GM19468 (cell line): ENCODE data around the gene GNGT1.

Source experiments
- ATAC-seq: cut with Tn5 transposase; IDR thresholded peaks from one replicate; pipeline ENCODE4 v1.9.1; 2021; ENCODE audit warnings: mild to moderate bottlenecking, moderate library complexity, moderate number of reproducible peaks; ENCODE audit not compliant: unreplicated experiment; ENCODE audit errors: extremely low read depth

The GNGT1 gene

DNA sequence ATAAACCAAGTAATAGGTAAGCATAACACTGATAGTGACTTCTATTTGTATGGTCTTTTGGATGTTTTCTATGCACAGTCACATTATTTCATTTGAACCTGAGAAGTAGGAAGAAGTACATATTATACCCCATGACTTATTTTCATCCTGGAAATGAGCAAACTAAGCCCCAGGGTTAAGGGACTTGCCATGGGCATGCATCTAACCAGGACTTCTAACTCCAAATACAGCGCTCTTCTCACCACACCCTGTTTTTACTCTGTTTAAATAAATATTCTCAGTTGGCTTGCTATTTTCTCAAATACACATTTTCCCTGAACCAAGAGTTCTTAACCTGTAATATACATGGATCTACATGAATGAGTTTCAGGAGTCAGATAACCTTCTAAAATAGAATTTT is 31.5 kb downstream of the GNGT1 start:
- no peak for ATAC-seq

DNA sequence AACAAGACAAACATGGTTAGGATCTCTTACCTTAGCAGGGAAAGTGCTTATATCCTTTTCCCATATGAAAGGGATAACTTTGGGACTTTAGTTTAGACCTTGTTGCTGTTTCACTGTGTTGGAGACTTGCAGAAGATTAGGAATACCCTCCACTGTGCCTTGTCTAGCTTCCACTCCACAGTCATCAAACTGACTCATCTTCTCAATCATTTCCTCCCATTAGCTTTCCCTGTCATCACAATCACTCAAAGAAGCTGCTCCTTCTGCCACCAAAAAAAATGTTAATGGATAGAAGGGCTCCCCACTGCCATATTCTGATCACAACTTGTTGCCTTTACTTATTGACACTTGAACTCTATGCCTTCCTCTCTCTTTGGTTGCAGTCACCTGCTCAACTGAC is 31.9 kb downstream of the GNGT1 start:
- ATAC-seq = no peak

DNA sequence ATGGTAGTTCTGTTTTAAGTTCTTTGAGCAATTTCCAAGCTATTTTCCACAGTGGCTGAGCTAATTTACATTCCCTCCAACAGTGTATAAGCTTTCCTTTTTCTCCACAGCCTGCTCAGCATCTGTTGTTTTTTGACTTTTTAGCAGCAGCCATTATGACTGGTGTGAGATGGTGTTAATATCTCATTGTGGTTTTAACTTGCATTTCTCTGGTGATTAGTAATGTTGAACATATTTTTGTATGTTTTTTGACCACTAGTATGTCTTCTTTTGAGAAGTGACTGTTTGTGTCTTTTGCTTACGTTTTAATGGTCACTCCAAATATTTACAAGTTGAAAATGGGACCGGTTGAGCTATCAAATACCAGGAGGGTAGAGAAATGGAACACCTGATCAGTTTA is 35.6 kb downstream of the GNGT1 start:
- ATAC-seq = no peak

DNA sequence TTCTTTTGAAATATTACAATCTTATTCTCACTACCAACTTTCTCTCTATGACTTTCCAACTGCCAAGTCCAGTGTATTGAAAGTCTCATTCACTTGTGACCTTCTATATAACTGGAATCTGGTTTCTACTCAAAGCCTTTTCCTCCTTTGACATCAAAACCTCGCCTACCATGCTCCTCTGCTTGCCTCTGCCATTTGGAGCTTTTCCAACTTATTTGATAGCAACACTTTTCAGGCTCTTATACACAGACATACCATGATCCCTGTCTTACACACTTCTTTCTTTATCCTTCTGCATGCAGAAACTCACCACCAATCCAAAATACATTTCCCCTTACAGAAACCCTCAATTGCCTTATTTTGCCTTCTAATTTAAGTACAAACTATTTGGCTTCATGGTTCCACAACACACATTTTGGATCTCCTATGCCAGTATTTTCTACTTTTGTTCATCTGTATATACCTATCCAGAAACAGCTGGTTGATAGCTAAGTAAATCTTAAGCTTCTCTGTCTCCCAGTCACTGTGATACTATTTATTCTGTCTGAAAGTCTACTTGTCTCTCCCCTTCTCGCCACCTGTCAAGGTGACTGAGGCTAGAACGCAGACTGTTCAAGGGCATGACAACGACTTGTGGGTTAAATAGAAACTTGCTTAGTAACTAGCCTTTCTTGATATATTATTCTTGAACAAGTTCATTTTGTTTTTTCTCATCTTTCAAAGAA is 37.6 kb downstream of the GNGT1 start:
- no peak for ATAC-seq

DNA sequence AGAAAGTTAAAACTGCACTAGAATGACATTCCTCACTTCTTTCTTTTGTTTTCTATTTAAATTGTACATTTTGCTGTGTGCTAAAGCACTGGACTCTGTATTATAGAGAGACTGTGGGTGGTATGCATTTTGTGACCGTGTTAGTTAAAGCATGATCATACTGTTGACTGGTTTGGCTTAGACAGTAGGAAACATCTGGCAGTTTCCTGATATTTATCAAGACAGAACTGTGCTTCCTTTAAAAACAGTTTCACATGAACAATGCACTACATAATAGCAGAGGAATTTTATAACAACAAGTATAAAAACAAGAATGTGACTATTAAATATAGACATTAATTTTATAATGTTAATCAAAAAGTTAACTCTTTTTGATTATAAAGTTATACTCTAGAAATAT is 38.3 kb downstream of the GNGT1 start:
- ATAC-seq = no peak

DNA sequence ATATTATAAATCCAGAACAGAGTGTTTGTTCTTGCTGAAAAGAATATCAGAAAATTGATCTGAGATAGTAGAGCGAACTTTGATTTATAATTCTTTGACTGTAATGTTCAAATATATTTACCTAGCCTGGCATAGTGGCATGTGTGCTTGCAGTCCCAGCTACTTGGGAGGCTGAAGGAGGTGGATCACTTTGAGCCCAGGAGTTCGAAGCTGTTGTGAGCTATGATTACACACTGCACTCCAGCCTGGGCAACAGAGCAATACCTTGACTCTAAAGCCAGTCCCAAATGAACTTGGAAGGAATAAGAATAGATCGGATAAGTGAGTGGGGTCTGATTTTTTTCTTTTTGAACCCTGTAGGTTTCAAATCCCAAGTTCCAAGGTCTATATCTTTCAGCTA is 38.7 kb downstream of the GNGT1 start:
- no peak for ATAC-seq

DNA sequence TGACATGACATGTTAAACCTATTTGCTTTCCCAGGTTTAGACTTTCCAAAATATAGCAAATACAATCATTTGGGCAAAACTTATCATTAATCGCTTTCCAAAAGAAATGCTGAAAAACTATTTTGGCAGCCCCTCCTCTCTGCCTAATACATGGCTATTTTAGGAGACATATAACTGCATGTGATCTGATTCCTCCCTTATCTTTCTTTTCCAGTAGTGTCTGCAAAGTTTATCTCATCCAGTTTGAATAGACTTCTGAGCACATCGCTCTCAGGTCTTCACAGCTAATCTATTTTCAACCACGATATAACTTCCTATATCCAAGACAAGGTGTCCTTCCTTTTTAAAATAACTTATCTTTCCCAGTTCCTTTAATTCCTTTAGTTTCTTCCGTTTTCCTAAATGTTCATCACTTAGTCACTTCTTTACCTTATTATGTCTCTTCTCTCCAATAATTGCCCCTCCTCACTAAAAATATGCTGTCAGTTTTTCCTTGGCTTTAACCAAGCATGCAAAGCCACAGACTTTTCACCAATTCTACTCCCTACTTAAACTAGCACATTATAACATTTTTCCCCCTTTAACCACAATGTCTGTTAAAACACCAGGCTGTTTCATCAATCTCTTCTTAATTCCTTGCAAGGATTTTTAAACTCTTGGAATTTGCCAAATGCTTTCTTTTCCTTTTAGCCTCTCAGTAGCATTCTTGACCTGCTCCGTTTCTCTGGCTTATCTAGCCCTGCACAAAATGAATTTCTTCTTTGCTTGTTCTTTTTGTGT is 39.6 kb downstream of the GNGT1 start:
- ATAC-seq = no peak

DNA sequence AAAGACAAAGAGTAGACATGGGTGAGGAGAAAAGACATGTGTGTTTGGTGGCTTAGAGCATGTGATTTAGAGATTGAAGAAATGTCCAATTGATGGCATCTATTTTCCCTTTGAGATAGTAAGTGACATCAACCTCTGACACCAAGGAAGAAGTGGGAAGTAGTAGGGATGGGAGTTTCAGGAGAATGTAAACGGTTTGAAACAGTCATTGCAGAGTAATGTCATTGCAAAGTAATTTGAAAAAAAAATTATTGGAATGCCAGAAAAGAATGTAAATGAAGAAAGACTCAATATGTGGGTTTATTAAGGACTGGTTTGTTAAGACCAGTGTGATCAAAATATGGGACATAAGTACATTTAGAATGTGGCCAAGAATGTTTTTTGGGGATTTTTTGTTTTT is 41.7 kb downstream of the GNGT1 start:
- ATAC-seq = no peak

DNA sequence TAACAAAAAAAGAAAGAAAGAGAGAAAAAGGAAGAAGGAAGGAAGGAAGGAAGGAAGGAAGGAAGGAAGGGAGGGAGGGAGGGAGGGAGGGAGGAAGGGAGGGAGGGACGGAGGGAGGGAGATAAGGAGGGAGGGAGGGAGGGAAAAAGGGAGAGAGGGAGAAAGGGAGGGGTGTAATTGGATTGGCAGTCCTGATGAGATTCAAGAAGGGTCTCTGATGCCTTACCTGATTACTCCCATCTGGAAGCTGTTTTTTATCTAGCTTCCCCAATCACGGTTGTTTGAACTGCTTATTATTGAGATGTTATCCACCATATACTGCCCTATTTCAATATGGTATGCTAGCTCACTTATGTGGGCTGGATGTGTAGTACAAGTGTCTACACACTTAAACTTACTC is 42.5 kb downstream of the GNGT1 start:
- ATAC-seq = no peak

DNA sequence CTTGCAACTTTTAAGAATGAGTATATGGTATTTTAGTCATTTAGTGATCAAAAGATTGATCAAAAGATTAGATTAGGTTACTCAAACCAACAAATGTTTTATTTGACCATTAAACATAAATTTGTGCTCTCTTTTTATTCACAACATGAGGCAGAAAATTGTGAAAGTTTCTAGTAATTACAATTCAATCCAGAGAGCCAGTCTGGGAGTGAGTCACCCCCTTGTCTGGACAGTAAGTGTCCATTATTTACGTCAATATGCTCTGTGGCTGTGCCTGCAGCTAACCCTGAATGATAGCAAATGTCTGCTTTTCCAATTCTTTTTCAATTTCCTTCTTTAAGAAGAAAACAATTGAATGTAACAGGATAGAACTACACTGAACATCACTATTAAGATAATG is 43.1 kb downstream of the GNGT1 start:
- ATAC-seq = no peak

DNA sequence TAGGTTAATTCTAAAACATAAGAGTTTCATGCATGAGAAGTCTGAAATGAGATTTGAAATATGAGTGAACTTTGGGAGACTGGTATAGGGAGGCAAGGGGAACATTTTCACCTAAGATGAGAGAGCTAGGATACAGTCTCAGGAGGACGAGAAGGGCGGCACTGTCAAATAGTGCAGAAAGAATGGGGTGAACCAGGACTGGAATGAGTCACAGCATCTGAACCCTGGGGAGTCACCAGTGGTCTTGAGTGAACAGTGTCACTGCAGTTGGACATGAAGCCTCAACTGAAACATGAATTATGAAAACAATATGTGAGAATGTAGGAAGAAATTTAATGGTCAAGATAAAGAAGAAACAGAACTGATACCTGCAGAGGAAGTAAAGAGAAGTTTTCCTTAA is 48.9 kb downstream of the GNGT1 start:
- ATAC-seq = no peak

DNA sequence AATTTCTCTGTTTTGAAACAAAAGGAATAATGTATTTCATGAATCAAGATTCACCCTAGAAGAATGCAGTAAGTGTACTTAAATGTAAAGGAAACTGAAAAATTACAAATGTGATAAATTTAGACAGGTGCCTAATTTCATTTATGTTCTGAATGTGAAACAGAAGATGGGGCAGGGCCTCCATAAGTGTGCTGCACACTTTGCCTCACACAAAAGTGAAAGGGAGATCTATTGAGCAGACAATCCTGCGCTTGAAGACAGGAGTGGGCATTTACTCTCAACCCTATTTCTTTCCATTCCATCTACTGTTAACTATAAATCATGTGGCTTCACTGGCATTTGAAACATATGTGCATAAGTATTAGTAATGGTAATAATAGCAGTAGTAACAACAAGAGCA is 51.4 kb downstream of the GNGT1 start:
- no peak for ATAC-seq

DNA sequence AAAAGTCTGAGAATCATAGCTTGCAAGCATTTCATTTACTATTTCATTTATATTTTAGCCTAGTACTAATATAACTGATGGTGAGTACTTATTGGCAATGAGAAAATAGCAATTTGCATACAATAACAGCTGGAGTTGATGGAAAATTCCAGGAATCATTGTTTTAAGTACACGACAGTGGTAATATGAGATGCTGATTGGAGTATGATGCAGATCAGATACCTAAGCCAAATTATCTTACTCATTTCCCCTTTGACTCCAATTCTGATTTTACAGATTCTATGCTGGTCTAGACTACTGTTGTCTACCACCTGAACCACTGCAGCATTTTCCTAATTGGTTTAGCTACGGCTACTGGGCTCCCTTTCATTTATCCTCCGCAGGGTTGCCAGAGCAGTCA is 51.8 kb downstream of the GNGT1 start:
- no peak for ATAC-seq

DNA sequence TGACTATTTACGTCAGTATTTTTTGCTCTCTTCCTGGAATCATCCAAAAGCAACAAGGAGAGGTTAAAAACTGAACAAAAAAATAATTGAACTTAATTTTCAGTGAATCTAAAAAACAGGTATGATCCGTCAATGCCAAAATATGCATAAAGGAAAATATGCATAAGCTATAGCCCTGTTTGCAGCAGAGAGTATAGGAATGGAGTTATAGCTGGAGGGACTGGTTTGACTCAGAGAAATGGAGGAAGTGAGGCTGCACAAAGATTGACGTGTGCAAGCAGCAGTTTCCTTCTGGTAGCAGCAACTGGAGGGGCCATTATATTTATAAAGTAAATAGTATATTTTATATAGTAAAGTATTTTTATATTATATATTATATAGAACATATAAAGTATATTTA is 52.3 kb downstream of the GNGT1 start:
- ATAC-seq = no peak
